Memory B cell (primary cell): ENCODE measurements around the gene FAM131B.
"Not testable (repeated sequence)": the region's sequence is repeated elsewhere in the genome, so short reads cannot be mapped to it uniquely, and the experiment has no call there.

ENCODE experiments used
- ATAC-seq: fragments of 150-1000 bp; cut with Tn5 transposase; 2 replicates; pipeline ENCODE4 v1.10.0; 2021; ENCODE audit warnings: low read depth, mild to moderate bottlenecking, moderate library complexity
- DNase-seq, 2 donors: peaks; one replicate each; pipeline ENCODE4 v3.0.0; 2022; ENCODE audit warnings: low spot score in 2 of 2
- H3K27ac Mint-ChIP-seq: one replicate; pipeline ENCODE4 v1.8.0; 2022; ENCODE audit warnings: mild to moderate bottlenecking, moderate library complexity, mixed read lengths
- H3K27me3 Mint-ChIP-seq: one replicate; pipeline ENCODE4 v1.8.0; 2022; ENCODE audit warnings: mixed read lengths
- H3K36me3 Mint-ChIP-seq: one replicate; pipeline ENCODE4 v1.8.0; 2022; ENCODE audit warnings: mild to moderate bottlenecking, mixed read lengths
- H3K4me1 Mint-ChIP-seq: one replicate; pipeline ENCODE4 v1.8.0; 2022; ENCODE audit warnings: mixed read lengths
- H3K4me3 Mint-ChIP-seq: one replicate; pipeline ENCODE4 v1.8.0; 2022; ENCODE audit warnings: mild to moderate bottlenecking, moderate library complexity, mixed read lengths
- H3K9me3 Mint-ChIP-seq: one replicate; pipeline ENCODE4 v1.8.0; 2022; ENCODE audit warnings: mixed read lengths

FAM131B gene

DNA sequence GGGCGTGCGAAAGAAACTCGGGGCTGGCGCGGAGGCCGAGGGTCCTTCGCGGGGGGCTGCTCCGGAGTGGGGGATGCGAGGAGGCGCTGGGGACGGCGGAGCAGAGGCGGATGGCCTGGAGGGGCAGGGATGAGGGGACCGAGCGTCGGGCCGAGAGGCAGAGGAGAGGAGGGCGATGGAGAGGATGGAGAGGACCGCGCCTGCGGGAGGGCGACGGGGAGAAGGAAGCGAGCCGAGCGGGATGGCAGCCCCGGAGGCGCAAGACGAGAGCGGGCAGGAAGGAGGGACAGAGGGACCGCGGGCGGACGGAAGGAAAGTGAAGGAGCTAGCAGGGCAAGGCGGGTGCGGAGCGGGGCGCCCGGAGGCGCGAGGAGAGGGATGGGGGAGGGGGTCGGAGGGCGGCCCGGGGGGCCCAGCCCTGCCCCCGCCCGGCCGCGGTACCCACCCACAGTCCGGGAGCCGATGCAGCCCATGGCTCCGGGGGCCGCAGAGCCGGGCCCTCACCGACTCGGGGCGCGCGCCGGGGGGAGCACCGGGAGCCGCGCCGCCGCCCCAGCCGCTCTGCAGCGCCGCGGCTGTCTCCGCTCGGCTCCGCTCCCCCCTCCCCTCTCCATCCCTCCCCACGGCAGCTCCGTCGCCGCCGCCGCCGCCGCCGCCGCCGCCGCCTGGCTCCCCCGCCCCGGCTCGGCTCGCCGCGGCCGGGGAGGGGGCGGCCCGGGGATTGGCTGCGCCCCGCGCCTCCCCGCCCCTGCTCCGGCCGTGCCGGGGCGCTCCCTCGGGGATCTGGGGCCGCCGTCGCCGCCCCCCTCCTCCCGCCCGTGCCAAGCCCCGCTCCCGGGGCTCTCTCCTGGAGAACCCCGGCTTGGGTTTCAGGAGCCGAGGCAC lies at the start of gene FAM131B:
Gene FAM131B, minus strand, starts transcription at position 583 of the 885 bp plus-strand sequence. Its CDS starts 110 bp downstream, at position 473.
- H3K36me3 Mint-ChIP-seq, result no peaks in the 10 kb centered on the region
- H3K4me3 Mint-ChIP-seq, result peak within 1 kb of the TSS; percentile 94
- ATAC-seq (peak; percentile 76), DNase-seq (no peak)
- no peaks in the 10 kb centered on the region for H3K9me3 Mint-ChIP-seq
- H3K4me1 Mint-ChIP-seq, result peaks cover 2% of the 10 kb centered on the region
- peaks cover 27% of the 10 kb centered on the region for H3K27me3 Mint-ChIP-seq
- no peak within 1 kb of the TSS for H3K27ac Mint-ChIP-seq

DNA sequence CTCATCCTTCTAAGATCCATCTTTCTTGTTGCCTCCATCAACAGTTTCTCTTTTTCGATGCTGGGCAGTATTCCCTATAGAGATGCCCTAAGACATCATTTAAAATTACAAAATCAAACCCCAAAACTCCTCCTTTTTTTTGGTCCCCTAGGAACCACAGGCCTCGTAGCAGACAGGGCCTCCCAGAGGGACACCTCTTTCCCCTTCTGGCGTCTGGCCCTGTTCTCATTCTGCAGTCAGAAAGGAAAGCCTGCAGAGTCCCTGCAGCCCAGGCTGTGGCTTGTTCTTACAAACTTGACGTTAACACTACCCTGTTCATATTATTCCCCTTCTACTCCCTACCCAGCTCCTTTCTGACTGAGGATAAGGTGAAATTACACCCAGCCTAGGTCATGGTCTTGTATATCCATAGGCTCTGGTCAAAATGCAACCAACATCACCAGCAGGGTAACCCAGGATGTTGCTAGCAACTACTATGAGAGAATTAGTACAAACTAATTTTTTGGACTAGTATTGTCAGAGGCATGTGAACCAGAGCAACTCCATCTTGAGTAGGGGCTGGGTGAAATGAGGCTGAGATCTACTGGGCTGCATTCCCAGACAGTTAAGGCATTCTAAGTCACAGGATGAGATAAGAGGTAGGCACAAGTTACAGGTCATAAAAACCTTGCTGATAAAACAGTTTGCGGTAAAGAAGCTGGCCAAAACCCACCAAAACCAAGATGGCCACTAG lies 49.6 kb upstream of the FAM131B start:
- DNase-seq, result no peak
- Mint-ChIP-seq H3K27ac (no peak overlapping the region), H3K4me3 (no peak overlapping the region), H3K36me3 (no peaks in the 10 kb centered on the region), H3K9me3 (no peaks in the 10 kb centered on the region), H3K27me3 (peaks cover 14% of the 10 kb centered on the region), H3K4me1 (peaks cover 21% of the 10 kb centered on the region)
- ATAC-seq, result no peak

DNA sequence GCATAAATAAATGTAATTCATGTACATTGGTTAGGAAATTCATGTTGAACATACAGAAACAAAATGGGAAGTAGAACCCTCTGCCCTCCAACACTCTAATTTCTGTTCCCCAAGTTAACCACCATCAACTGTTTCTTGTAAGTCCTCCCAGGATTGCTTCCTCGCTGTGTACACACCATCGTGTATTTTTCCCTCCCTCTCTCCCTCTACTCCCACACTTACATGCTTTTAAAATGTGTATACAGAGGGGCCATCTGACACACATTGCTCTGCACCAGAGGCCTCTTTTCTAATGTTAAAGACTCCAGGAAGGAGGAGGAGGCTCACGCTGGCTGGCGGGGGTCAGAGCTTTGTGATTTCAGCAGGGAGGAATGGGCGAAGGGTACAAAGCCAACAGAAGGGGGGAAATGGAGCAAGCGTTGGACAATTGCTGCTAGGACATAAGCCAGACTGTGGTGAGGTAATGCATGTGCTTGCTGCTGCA lies 48.0 kb upstream of the FAM131B start:
- no peaks in the 10 kb centered on the region for H3K9me3 Mint-ChIP-seq
- H3K27ac Mint-ChIP-seq, result no peak overlapping the region
- peaks cover 19% of the 10 kb centered on the region for H3K4me1 Mint-ChIP-seq
- peaks cover 10% of the 10 kb centered on the region for H3K27me3 Mint-ChIP-seq
- H3K36me3 Mint-ChIP-seq, result no peaks in the 10 kb centered on the region
- no peak for DNase-seq
- ATAC-seq, result no peak
- no peak overlapping the region for H3K4me3 Mint-ChIP-seq

DNA sequence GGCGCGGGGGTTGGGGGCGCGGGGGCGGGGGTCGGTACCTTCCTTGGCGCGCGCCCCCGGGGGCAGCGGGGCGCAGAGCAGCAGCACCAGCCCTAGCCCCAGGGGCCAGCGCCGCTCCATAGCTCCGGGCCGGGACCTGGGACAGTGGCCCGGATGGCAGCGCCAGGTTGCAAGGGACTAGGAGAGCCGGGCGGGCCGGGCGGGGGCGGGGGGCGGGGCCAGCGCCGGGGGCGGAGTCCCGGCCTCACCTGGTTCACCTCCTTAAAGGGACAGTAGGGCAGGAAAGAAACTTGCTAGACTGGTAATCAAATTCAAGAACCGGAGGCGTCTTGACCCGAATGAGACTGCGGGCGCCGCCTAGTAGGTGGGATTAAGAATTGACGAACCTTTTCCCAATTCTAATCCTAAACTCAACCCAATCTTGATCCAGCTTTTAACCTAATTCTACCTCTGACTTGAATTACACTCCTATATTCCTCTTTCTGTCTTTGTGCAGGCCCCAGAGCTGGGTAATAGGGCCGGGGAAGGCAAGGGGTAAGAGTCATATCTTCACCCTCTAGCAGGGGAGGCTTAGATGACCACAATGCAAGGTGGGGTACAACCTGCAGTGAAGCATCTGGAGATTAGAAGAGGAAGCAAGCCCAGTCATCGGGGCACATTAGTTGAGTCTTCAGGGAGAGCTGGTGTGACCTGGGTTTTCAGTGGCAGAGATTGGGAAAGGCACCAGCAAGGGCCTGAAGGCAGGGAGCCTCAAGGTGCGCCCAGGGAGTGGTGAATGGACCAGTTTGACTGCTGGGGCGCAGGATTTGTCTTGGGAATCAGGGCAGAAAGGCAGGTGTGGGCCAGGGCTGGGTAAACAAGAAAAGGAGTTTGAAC lies 46.4 kb upstream of the FAM131B start, which contains the start of gene EPHA1:
Gene EPHA1, minus strand, starts transcription at position 171 of the 876 bp plus-strand sequence. Its CDS starts 51 bp downstream, at position 120.
- H3K4me1 Mint-ChIP-seq, result peaks cover 19% of the 10 kb centered on the region
- H3K4me3 Mint-ChIP-seq, result peak within 1 kb of the TSS; percentile 60
- DNase-seq, result peak in 1 of 2 donors; percentile 25
- peak; percentile 78 for ATAC-seq
- H3K27ac Mint-ChIP-seq, result no peak within 1 kb of the TSS
- no peaks in the 10 kb centered on the region for H3K36me3 Mint-ChIP-seq
- no peaks in the 10 kb centered on the region for H3K9me3 Mint-ChIP-seq
- peaks cover 4% of the 10 kb centered on the region for H3K27me3 Mint-ChIP-seq

DNA sequence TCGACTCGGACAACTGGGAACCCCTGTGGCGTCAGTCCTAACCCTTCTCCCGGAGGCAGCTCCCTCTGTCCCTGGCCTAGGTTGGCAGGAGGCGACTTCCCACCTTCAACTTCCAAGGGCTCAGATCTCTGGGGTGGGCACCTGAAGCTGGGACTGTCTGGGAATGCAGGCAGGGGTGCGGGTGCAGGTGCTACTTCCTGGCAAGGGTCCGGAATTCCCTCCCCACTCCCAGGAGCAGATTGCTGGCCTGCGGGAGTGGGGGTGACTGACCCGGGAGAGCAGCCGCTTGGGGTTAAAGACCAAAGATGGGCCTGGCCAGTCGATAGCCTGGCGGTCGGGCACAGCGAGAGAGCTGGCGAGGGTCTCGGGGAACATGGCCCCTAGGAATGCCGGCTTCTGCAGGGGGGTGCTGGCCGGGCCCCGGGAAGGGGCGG lies 45.8 kb upstream of the FAM131B start:
- ATAC-seq, result no peak
- DNase-seq, result no peak
- H3K27ac Mint-ChIP-seq, result no peak overlapping the region
- H3K4me3 Mint-ChIP-seq, result peak overlapping the region; percentile 60
- peaks cover 4% of the 10 kb centered on the region for H3K27me3 Mint-ChIP-seq
- peaks cover 19% of the 10 kb centered on the region for H3K4me1 Mint-ChIP-seq
- H3K36me3 Mint-ChIP-seq, result no peaks in the 10 kb centered on the region
- H3K9me3 Mint-ChIP-seq, result no peaks in the 10 kb centered on the region

GRCh38 chr7:143407287-143408251 lies 45.1 kb upstream of the FAM131B start:
- Mint-ChIP-seq H3K4me1 (peaks cover 19% of the 10 kb centered on the region), H3K9me3 (no peaks in the 10 kb centered on the region), H3K27me3 (peaks cover 4% of the 10 kb centered on the region), H3K36me3 (no peaks in the 10 kb centered on the region), H3K4me3 (peak overlapping the region; percentile 60), H3K27ac (no peak overlapping the region)
- no peak for DNase-seq
- ATAC-seq, result peak; percentile 32

DNA sequence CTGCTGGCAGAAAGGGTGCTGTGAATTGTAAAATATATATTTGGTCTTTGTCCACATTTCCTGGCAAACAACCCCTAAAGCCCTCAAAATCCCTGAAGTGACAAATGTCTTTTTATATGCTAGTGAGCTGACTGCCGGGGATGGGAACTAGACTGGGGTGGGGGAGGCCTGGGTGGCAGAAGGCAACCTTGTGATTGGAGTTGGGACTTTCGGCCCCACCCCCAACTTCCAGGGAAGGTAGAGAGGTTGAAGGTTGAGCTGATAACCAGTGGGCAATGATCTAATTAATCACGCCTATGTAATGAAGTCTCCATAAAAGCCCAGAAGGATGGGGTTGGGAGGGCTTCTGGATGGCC lies 43.5 kb upstream of the FAM131B start:
- Mint-ChIP-seq H3K9me3 (no peaks in the 10 kb centered on the region), H3K27ac (no peak overlapping the region), H3K4me3 (no peak overlapping the region), H3K36me3 (no peaks in the 10 kb centered on the region), H3K4me1 (peaks cover 19% of the 10 kb centered on the region), H3K27me3 (peaks cover 4% of the 10 kb centered on the region)
- no peak for ATAC-seq
- DNase-seq, result no peak

GRCh38 chr7:143405173-143406001 lies 42.9 kb upstream of the FAM131B start:
- H3K36me3 Mint-ChIP-seq, result no peaks in the 10 kb centered on the region
- H3K4me1 Mint-ChIP-seq, result peaks cover 15% of the 10 kb centered on the region
- H3K27ac Mint-ChIP-seq, result no peak overlapping the region
- no peak overlapping the region for H3K4me3 Mint-ChIP-seq
- H3K27me3 Mint-ChIP-seq, result peaks cover 3% of the 10 kb centered on the region
- no peaks in the 10 kb centered on the region for H3K9me3 Mint-ChIP-seq
- ATAC-seq (no peak), DNase-seq (no peak)

- H3K27ac Mint-ChIP-seq, H3K4me1 Mint-ChIP-seq, H3K9me3 Mint-ChIP-seq, H3K27me3 Mint-ChIP-seq, H3K36me3 Mint-ChIP-seq, ATAC-seq, H3K4me3 Mint-ChIP-seq, DNase-seq: not testable (repeated sequence)
Measured at GRCh38 chr7:143402233-143402632, 39.7 kb upstream of the FAM131B start.

- ATAC-seq, result no peak
- no peak for DNase-seq
- H3K27me3 Mint-ChIP-seq, result no peaks in the 10 kb centered on the region
- no peak overlapping the region for H3K27ac Mint-ChIP-seq
- H3K4me1 Mint-ChIP-seq, result no peaks in the 10 kb centered on the region
- H3K36me3 Mint-ChIP-seq, result no peaks in the 10 kb centered on the region
- no peak overlapping the region for H3K4me3 Mint-ChIP-seq
- H3K9me3 Mint-ChIP-seq, result no peaks in the 10 kb centered on the region
Measured at GRCh38 chr7:143401265-143401664, 38.8 kb upstream of the FAM131B start.

DNA sequence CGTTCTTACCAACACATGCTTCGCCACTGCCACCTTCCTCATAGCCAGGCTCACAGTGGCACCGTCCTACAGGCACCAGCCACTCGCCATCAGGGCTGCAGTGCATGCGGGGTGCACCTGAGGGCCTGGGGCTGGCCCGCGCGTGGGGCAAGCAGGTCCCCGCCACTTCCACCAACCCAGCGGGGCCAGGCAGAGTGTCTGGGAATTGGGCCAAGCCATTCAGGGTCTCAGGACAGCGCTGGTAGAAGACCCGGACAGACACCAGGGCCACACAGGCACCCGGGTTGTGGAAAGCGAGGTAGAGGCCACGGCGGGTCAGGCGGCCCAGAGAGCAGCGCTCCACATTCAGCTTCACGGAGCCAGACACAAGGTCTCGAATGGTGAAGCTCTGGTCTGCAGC lies 37.1 kb upstream of the FAM131B start:
- Mint-ChIP-seq H3K36me3 (no peaks in the 10 kb centered on the region), H3K4me1 (peaks cover 2% of the 10 kb centered on the region), H3K27me3 (no peaks in the 10 kb centered on the region), H3K4me3 (no peak overlapping the region), H3K27ac (no peak overlapping the region), H3K9me3 (no peaks in the 10 kb centered on the region)
- DNase-seq (no peak), ATAC-seq (no peak)

GRCh38 chr7:143399151-143399550 lies 36.6 kb upstream of the FAM131B start:
- ATAC-seq (no peak), DNase-seq (no peak)
- Mint-ChIP-seq H3K27ac (no peak overlapping the region), H3K4me1 (peaks cover 2% of the 10 kb centered on the region), H3K4me3 (no peak overlapping the region), H3K9me3 (no peaks in the 10 kb centered on the region), H3K36me3 (no peaks in the 10 kb centered on the region), H3K27me3 (no peaks in the 10 kb centered on the region)
